ENCODE results near the gene SLC17A3.

The SLC17A3 gene

GRCh38 chr6:25874822-25875562 lies 949 bp upstream of the SLC17A3 start:
- H3K36me3 ChIP-seq (ENCODE audit: insufficient read depth, low read length) = no peaks in the 10 kb centered on the region

GRCh38 chr6:25872814-25873213 lies 1.2 kb downstream of the SLC17A3 start:
- no peak overlapping the region for H3K27ac ChIP-seq (ENCODE audit: low read length)
- H3K4me2 ChIP-seq (ENCODE audit: insufficient read depth, low read length) = no peak overlapping the region
- H3K36me3 ChIP-seq (ENCODE audit: insufficient read depth, low read length) = no peaks in the 10 kb centered on the region
- H2AFZ ChIP-seq (ENCODE audit: low read depth, low read length) = no peak overlapping the region
- H4K20me1 ChIP-seq (ENCODE audit: insufficient read depth, low read length) = no peaks in the 10 kb centered on the region
- H3K4me3 ChIP-seq (ENCODE audit: low read depth in 1 of 2, low read length in 2 of 2) = no peak overlapping the region
- peaks cover 4% of the 10 kb centered on the region; the same call in 1 of the 2 replicates for H3K4me1 ChIP-seq (ENCODE audit: insufficient read depth, low read length)
- H3K9me3 ChIP-seq (ENCODE audit: insufficient read depth, low read length, severe bottlenecking) = no peaks in the 10 kb centered on the region
- no peak for DNase-seq
- no peaks in the 10 kb centered on the region for H3K79me2 ChIP-seq (ENCODE audit: insufficient read depth, low read length)
- TF ChIP-seq EZH2 (IDR thresholded peaks at IDR 0.05; ENCODE audit: borderline replicate concordance, low read depth, low read length, severe bottlenecking) (no peak), CTCF (IDR thresholded peaks at IDR 0.05; ENCODE audit: borderline replicate concordance, extremely low read depth, low read length, poor library complexity, severe bottlenecking) (no peak)
- peaks cover 6% of the 10 kb centered on the region for H3K27me3 ChIP-seq (ENCODE audit: insufficient read depth, low read length, poor library complexity)
- ATAC-seq (ENCODE audit: insufficient read depth, low read depth) = no peak
- no peak overlapping the region for H3K9ac ChIP-seq (ENCODE audit: low read depth, low read length)

More at GRCh38 chr6:25874822-25875562, 949 bp upstream of the SLC17A3 start:
- TF ChIP-seq CTCF (IDR thresholded peaks at IDR 0.05; ENCODE audit: borderline replicate concordance, extremely low read depth, low read length, poor library complexity, severe bottlenecking) (no peak), EZH2 (IDR thresholded peaks at IDR 0.05; ENCODE audit: borderline replicate concordance, low read depth, low read length, severe bottlenecking) (no peak)
- Histone ChIP-seq H4K20me1 (ENCODE audit: insufficient read depth, low read length) (no peaks in the 10 kb centered on the region), H3K27me3 (ENCODE audit: insufficient read depth, low read length, poor library complexity) (peaks cover 8% of the 10 kb centered on the region), H3K9ac (ENCODE audit: low read depth, low read length) (no peak overlapping the region), H3K9me3 (ENCODE audit: insufficient read depth, low read length, severe bottlenecking) (no peaks in the 10 kb centered on the region), H2AFZ (ENCODE audit: low read depth, low read length) (no peak overlapping the region), H3K27ac (ENCODE audit: low read length) (no peak overlapping the region), H3K4me1 (ENCODE audit: insufficient read depth, low read length) (peaks cover 4% of the 10 kb centered on the region; the same call in 1 of the 2 replicates), H3K4me3 (ENCODE audit: low read depth in 1 of 2, low read length in 2 of 2) (no peak overlapping the region), H3K79me2 (ENCODE audit: insufficient read depth, low read length) (no peaks in the 10 kb centered on the region), H3K4me2 (ENCODE audit: insufficient read depth, low read length) (no peak overlapping the region)
- DNase-seq = peak; percentile 23
- peak; percentile 95 for ATAC-seq (ENCODE audit: insufficient read depth, low read depth)

GRCh38 chr6:25869840-25870239 lies 4.2 kb downstream of the SLC17A3 start:
- Histone ChIP-seq H3K27me3 (ENCODE audit: insufficient read depth, low read length, poor library complexity) (peaks cover 3% of the 10 kb centered on the region), H3K9me3 (ENCODE audit: insufficient read depth, low read length, severe bottlenecking) (no peaks in the 10 kb centered on the region), H3K27ac (ENCODE audit: low read length) (no peak overlapping the region), H2AFZ (ENCODE audit: low read depth, low read length) (no peak overlapping the region), H3K4me3 (ENCODE audit: low read depth in 1 of 2, low read length in 2 of 2) (no peak overlapping the region), H4K20me1 (ENCODE audit: insufficient read depth, low read length) (no peaks in the 10 kb centered on the region), H3K36me3 (ENCODE audit: insufficient read depth, low read length) (no peaks in the 10 kb centered on the region), H3K4me1 (ENCODE audit: insufficient read depth, low read length) (peaks cover 8% of the 10 kb centered on the region), H3K4me2 (ENCODE audit: insufficient read depth, low read length) (no peak overlapping the region), H3K9ac (ENCODE audit: low read depth, low read length) (no peak overlapping the region), H3K79me2 (ENCODE audit: insufficient read depth, low read length) (no peaks in the 10 kb centered on the region)
- DNase-seq = no peak
- ATAC-seq (ENCODE audit: insufficient read depth, low read depth) = no peak
- TF ChIP-seq CTCF (IDR thresholded peaks at IDR 0.05; ENCODE audit: borderline replicate concordance, extremely low read depth, low read length, poor library complexity, severe bottlenecking) (no peak), EZH2 (IDR thresholded peaks at IDR 0.05; ENCODE audit: borderline replicate concordance, low read depth, low read length, severe bottlenecking) (no peak)
